Type B pancreatic cell (in vitro differentiated cells): ENCODE measurements around the gene GAREM1. TPM values are rescaled to one million over a fixed set of nuclear protein-coding genes. Genes with fewer than 3 reads are reported as not detected.

Source experiments
- DNase-seq: peaks from one replicate; pipeline ENCODE4 v3.0.0; 2021; ENCODE audit warnings: mixed read lengths; ENCODE audit not compliant: unreplicated experiment; ENCODE audit errors: extremely low spot score
- H3K27ac Mint-ChIP-seq: 2 replicates; pipeline ENCODE4 v1.8.0; 2021; ENCODE audit warnings: mild to moderate bottlenecking, mixed read lengths
- H3K27me3 Mint-ChIP-seq: 2 replicates; pipeline ENCODE4 v1.8.0; 2021; ENCODE audit warnings: mixed read lengths
- H3K36me3 Mint-ChIP-seq: 2 replicates; pipeline ENCODE4 v1.8.0; 2021; ENCODE audit warnings: mixed read lengths
- H3K4me1 Mint-ChIP-seq: one replicate; pipeline ENCODE4 v1.8.0; 2021; ENCODE audit warnings: mixed read lengths; ENCODE audit not compliant: unreplicated experiment
- H3K4me3 Mint-ChIP-seq: 2 replicates; pipeline ENCODE4 v1.8.0; 2021; ENCODE audit warnings: mild to moderate bottlenecking, mixed read lengths
- H3K9me3 Mint-ChIP-seq: 2 replicates; pipeline ENCODE4 v1.8.0; 2021; ENCODE audit warnings: mixed read lengths
- CTCF ChIP-seq: fragments of 200-600 bp; sonication (generic); conservative IDR thresholded peaks from 2 replicates; pipeline ENCODE4 v1.5.0; 2021; ENCODE audit warnings: antibody characterized with exemption, mild to moderate bottlenecking
- total RNA-seq: library from RNA; stranded (reverse); gene quantifications from 2 replicates; pipeline ENCODE4 v1.2.1, GENCODE V29; 2021; ENCODE audit warnings: low replicate concordance

GAREM1 gene
- total RNA-seq, 1 donor from 2014 or later = 17.8 TPM

- Mint-ChIP-seq H3K36me3 (peaks cover 6% of the 10 kb centered on the region), H3K27ac (no peak overlapping the region), H3K4me1 (peaks cover 28% of the 10 kb centered on the region), H3K9me3 (no peaks in the 10 kb centered on the region), H3K27me3 (no peaks in the 10 kb centered on the region), H3K4me3 (no peak overlapping the region)
- TF ChIP-seq CTCF = no peak
- no peak for DNase-seq
Observed at GRCh38 chr18:32280911-32281310, 189.8 kb downstream of the GAREM1 start.

DNA sequence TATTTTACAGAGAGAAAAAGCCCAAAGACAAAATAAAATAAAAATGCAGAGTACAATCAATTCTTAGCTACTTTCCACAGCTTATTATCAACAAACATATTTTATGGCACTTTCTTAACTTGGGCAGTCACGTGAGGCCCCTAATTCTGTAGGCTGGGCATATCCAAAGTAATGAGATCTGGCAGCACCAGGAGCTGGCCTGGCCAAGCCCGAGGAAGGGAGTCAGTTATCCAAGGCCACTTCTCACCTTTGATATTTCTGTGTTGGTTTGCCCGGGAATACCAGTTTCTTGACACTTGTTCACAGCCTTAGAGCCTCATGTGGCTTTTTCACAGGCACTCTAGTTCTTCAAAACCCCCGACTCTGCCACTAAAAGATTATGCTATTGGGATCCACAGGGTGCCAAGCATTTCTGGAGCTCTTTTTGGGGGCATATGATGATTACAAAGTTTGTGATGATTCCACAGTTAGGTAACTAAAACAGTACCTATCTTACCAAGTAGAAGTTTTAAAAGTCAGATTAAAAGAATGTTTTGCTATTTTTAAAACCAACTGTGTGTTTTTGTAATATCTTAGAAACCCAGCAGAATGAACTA is 190.4 kb downstream of the GAREM1 start:
- TF ChIP-seq CTCF = no peak
- peaks cover 28% of the 10 kb centered on the region for H3K4me1 Mint-ChIP-seq

DNA sequence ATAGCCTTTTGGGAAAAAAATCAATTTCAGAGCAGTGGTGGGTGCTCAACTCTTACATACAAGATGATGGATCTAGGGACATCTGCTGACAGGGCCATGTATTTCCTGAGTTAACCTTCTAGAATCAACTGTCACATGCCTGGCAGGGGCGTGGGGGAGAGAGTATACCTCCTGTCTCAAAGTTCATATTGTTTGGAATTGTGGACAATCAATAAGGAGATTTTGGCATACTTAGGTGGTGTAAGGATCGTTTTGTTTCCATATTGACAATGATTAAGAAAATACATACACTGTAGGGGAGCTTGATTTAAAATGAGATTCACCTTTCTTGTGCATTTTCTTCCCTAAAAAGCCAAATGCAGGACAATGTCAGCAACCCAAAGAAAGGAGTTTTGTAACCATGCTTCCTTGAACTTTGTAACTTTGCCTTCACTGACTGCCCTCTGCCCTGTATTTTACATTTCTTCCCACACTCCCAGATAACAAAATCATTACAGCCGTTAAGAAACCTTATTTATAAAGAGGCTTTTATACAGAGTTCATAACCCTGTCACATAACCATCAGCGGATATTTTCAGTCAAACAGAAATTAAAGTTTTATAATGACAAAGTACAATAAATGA is 192.4 kb downstream of the GAREM1 start:
- Mint-ChIP-seq H3K4me3 (no peak overlapping the region), H3K9me3 (no peaks in the 10 kb centered on the region), H3K36me3 (no peaks in the 10 kb centered on the region), H3K27me3 (no peaks in the 10 kb centered on the region), H3K4me1 (peaks cover 28% of the 10 kb centered on the region), H3K27ac (no peak overlapping the region)
- DNase-seq = no peak
- TF ChIP-seq CTCF = no peak

More for the DNA sequence above, 190.4 kb downstream of the GAREM1 start:
- no peaks in the 10 kb centered on the region for H3K9me3 Mint-ChIP-seq
- H3K27me3 Mint-ChIP-seq = no peaks in the 10 kb centered on the region
- DNase-seq = no peak
- no peak overlapping the region for H3K4me3 Mint-ChIP-seq
- H3K27ac Mint-ChIP-seq = no peak overlapping the region
- peaks cover under 1% of the 10 kb centered on the region for H3K36me3 Mint-ChIP-seq

DNA sequence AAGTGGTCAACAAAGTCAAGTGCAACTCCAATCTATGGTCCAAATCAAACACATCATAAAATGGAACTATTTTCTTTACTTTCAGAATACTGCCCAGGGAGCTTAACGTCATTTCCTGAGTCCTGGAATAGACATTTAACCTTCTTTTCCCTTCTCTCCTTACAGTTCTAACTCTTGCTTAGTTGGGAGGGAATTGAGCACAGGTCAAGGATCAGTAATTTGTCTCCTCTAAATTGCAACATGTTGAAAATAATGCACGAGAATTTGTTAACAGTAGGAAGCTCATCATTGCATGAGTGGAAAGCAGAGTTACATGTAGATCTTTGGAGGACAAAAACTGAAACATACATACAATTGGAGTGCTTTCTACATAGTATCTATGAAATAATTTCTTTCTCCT is 193.1 kb downstream of the GAREM1 start:
- Mint-ChIP-seq H3K4me3 (no peak overlapping the region), H3K36me3 (no peaks in the 10 kb centered on the region), H3K27ac (no peak overlapping the region), H3K9me3 (no peaks in the 10 kb centered on the region), H3K27me3 (no peaks in the 10 kb centered on the region), H3K4me1 (peaks cover 28% of the 10 kb centered on the region)
- no peak for DNase-seq
- no peak for TF ChIP-seq CTCF

DNA sequence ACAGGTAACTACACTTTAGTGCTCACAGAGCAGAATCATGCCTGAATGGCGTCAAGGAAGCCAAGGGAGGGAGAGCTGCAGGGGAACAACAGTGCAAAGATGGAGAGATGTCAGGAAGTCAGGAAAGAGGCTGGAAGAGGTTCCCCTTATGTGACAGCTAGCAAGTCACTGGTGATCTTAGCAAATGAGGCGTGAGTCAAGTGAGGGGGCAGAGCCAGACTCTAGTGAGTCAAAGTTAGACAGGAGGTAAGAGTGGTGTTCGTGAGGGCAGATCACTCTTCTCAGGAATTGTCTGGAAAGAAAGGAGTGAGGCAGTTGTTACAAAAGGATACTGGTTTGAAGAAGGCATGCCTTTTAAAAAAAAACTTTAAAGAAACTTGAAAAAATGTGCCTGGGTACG is 193.8 kb downstream of the GAREM1 start:
- H3K4me3 Mint-ChIP-seq = no peak overlapping the region
- peaks cover under 1% of the 10 kb centered on the region for H3K36me3 Mint-ChIP-seq
- peaks cover 29% of the 10 kb centered on the region for H3K4me1 Mint-ChIP-seq
- DNase-seq = no peak
- H3K27ac Mint-ChIP-seq = no peak overlapping the region
- no peaks in the 10 kb centered on the region for H3K27me3 Mint-ChIP-seq
- no peaks in the 10 kb centered on the region for H3K9me3 Mint-ChIP-seq
- TF ChIP-seq CTCF = no peak
